Stimulated activated CD8-positive, alpha-beta memory T cell treated with anti-CD3 and anti-CD28 coated beads, Interleukin-4, amount 100 ng/mL, for 4 hours (primary cell): Measurements from ENCODE around the gene GPR89A.
"Not testable (repeated sequence)": the region's sequence is repeated elsewhere in the genome, so short reads cannot be mapped to it uniquely, and the experiment has no call there.

Experiments
- DNase-seq, 2 donors: peaks; one replicate each; pipeline ENCODE4 v3.0.0-alpha.2; 2020; ENCODE audit warnings: low read depth in 2 of 2, low spot score in 1 of 2

Gene GPR89A

DNA sequence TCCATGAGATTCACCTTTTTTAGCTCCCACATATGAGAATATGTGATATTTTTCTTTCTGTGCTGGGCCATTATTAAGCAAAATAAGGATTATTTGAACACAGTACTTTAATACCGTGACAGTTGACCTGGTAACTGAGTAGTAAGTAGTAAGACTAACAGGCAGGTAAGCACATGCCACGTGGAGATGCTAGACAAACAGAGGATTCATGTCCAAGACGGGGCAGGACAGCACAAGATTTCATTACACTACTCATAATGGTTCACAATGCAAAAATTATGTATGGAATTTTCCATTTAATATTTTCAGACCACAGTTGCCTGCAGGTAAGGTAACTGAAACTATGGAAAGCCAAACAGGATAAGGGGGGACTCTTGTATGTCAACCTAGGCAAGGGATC, 77.1 kb downstream of the GPR89A start:
- not testable (repeated sequence) for DNase-seq

DNA sequence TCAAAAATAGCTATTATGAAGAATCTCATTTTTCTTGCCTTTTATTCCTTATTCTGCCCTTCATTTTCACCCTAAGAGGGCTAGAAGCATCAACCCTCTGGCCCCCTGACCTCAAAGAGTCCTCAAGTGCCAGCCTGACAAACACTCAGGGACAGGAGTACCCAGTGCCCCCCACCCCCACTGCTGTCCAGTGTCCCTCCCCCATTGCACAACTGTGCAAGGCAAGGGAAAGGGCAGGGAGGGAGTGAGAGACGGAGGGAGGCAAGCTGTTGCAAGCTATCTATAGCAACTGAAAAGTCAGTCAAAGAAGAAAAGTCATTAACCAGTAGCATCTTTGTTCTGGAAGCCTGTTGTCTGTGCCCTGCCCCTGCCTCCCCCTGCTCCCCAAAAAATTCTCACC, 78.3 kb downstream of the GPR89A start:
- DNase-seq: not testable (repeated sequence)

DNA sequence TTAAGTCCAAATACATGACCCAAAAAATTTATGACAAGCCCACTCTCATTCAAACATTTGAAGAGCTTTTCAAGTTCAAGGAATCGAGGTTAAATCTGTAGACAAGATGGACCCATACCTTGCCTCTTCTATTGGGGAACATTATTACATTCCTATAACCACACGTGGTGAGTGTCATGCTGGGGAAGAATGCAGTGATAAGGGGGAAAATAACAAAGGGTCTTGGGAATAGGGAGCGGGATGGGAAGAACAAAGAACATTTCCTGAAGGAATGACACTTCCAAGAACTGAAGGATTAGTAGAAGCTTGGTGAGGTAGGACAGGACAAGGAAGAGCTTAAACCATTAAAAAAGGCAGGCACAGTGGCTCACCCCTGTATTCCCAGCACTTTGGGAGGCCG, 80.5 kb downstream of the GPR89A start:
- DNase-seq: no peak

DNA sequence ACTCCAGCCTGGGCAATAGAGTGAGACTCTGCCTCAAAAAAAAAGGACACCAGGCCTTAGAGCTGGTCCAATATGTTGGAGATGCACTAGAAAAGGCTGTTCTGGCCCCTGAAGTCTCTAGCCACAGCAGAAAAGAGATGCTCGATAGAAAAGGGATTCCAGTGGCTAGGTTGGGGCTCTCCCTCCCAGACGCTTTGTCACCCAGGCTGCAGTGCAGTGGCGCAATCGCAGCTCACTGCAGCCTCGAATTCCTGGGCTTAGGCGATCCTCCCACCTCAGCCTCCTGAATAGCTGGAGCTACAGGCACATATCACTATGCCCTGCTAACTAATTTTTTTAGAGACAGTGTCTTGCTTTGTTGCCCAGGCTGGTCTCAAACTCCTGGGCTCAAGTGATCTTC, 81.1 kb downstream of the GPR89A start:
- DNase-seq: no peak

DNA sequence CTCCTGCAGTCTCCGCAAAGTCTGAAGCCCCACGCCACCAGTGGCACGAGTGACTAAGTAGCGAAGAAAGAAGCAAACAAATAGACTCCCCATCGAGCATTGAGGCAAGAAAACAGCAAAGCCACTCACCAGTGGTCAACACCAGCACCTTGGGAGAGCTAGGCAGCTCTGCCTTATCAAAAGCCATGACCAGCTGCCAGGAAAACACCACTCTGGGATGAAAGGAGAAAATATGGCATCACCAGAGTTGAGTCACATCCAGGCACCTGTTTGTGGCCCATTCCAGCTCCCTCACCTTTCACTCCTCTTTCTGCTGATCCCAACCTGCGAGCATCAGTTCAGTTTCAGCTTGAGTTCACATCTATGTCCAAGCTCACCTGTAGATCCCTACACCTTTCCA, 82.1 kb downstream of the GPR89A start:
- no peak for DNase-seq

DNA sequence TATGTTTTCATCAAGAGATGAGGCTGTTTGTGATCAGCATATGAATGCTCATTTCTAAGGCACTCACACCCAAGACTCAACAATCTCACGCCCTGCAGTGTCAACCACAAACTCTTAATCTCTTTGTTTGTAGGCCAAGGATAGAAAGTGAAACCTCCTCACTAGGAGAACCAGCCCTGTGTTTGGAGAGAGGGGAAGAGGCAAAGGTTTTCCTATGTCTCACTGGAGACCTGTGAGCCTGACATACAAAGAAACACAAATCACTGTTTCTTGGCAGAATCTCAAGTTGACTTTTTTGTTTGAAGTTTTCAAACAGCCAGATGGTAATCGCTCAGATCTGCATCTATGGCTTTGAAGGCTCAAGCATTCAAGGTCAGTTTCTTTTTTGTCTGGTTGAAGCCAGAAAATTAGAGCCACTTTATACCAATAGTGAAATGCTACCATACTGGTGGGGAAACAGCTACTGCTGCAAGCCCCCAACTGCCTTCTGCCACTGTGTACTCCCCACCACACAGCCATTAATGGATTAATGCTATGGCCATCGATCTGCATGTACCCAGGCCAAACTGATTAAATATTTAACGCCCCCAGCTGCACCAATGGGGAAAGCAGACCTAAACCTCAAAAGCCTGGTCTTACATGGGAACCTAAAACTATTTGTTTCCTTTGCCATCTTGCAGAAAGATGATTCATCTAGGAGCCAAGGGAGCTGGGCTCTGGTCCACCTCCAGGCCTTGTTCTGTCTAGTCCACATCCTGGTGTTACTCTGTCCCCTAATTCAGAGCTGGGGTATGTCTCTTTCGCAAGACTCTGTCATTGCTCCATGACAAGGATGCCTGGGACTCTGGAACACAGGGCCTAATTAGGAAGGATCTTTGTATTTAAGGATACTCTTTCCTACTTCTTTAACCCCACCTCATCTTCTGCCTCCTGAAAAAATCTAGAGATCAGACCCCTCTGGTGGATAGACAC, 83.1 kb downstream of the GPR89A start:
- DNase-seq: peak; percentile 9 to 12

DNA sequence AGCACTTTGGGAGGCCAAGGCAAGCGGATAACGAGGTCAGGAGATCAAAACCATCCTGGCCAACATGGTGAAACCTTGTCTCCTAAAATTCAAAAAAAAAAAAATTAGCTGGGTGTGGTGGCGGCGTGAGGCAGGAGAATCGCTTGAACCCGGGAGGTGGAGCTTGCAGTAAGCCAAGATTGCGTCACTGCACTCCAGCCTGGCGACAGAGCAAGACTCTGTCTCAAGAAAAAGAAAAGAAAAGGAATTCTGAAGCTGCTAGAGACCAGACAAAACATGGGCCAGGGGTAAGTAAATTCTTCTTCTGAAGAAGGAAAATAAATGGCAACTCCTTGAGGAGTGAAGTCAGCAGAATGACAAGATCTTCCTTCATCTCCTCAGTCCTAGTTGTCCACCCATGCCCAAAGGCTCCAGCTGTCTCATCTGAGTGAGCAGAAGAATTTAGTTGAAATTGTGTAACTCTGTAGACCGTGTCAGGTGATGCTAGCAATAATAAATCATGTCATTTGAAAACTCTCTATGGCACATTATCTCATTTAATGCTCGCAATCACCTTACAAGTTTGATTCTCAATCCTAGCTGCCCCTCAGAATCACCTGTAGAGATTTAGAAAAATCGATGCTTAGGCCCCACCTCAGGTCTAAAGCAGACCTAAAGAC, 85.1 kb downstream of the GPR89A start:
- no peak for DNase-seq

DNA sequence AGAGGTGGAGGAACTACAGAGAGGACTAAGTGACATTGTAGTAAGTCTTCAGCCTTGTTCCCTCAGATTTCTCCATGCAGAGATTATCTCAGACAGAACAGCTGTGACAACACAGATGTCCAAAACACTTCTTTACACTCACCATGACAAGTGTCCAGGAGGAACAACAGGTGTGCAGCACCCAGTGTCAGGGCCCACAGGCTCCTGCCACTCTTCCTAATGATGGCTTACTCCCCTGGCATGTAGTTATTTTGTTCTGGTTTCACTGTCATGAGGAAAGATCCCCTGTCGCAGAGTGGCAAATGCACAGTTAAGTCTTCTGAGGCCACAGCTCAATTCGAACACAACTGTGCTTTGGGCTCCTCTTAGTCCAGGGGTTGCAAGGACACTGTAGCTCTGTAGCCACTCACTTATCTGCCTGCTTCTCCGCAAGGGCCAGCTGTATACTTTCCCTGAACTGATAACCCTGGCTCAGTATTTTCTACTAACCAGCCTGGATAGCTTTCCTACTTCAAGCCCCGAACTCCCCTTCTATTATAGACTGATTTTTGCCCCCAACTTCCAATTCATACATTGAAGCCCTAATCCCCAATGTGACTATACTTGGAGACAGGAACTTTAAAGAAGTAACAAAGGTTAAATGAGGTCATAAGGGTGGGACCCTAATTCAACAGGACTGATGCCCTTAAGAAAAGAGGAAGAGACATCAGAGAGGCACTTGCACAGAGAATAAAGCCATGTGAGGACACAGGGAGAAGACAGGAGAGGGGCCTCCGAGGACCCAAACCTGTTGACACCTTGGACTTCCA, 88.2 kb downstream of the GPR89A start:
- no peak for DNase-seq

DNA sequence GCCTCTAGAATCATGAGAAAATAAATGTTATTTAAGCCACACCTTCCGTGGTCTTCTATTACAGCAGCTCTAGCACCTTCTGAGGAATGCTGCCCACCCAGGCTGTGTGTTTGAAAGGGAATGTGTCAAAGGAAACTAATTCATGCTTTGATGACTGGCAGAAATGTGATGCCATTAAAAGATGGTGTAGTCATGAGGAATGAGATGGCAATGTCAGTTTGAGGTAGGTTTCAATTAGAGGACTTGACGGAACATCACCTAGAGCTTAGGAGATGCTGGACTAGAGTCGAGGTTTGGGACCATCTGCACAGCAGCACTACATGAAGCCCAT, 88.8 kb downstream of the GPR89A start:
- DNase-seq: no peak

DNA sequence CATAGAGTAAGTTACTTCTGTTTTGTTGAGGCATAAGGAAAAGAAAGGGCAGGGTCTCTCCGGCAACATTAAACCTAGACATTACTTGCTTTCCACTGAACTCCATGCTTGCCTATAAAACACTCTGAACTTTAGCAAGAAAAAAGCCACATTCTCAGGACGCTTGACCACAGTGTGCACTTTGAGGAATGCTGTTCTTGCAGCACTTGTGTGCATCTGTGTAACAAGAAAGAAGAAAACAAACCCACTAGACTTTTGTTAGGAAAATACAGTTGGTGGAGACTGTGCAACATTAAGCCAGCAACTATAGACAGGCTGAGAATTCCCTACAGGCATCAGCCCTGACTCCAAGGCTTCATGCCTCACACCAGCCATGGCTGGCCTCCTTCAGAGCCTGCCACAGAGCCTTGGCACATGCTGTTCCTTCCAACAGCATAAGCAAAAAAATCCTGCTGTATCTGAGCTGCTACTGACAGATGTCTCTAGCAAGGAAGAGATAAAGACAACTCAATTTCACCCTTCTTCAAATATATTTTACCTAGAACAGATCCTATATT, 93.6 kb downstream of the GPR89A start:
- no peak for DNase-seq

DNA sequence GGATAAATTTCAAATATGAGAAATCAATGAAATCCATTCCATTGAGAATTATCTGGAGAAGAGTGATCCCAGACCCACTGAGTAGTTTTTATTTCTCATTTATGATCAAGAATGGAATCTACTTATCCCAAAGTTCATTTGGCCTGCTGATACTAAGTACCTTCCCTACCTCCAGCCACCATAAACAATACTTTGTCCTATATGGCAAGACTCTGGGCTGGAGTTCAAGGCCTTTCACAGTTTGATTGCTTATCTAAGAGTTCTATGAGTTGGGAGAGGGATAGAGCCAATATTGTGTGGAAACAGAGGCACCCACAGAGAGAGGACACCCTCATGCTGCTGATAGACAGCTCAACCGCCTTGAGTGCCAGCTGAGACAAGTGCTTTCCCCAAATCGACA, 94.3 kb downstream of the GPR89A start:
- DNase-seq: no peak

DNA sequence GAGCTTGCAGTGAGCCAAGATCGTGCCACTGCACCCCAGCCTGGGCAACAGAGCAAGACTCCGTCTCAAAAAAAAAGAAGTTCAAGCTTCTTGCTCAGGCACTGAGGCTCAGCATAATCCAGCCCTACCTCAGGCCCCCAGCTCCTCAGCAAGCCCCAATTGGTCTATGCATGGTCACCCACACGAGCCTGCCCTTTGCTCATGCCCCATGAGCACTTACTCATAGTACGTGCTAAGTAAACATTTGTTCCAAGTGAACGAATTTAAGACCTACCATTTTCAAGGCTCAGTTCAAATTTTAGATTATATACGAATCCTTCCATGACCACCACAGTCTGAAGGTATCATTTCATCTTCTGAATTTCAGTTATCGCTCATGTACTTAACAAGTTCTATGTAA, 95.0 kb downstream of the GPR89A start:
- no peak for DNase-seq

DNA sequence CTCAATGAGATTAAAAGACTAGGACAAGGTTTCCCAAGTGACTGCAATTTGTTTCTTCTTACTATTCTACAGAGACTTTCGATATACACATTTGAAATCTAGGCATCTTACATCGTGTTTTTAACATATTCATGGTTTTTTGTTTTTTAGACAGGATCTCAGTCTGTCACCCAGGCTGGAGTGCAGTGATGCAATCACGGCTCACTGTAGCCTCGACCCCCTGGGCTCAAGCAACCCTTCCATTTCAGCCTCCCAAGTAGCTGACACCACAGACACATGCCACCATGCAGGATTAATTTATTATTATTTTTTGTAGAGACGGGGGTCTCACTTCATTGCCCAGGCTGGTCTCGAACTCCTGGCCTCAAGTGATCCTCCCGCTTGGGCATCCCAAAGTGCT, 97.8 kb downstream of the GPR89A start:
- DNase-seq: no peak

DNA sequence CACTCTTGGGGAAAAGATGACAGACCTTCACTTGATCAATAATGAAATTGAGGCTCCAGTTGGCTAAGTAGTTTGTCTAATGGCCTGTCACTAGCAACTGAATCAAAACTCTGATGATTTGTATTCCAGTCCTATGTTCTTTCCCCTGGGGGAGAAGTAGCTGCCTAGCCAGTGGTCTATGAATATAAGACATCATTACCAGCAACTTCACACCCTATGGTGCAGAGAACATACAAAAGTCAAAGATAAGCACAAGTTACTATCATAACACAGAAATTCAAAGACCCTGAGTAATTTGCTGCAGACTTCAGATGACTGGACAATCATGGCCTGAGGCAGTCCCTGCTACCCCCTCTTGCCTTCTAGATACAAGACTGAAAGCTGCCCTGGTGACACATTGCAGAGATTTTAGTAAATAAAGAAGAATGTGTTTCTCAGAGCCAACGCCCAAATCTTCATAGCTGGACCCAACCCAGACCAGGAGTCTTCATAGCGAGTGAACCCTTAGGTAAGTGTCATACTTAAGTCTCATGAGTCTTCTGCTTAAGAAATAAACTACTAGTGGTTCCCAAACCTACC, 98.4 kb downstream of the GPR89A start:
- no peak for DNase-seq

DNA sequence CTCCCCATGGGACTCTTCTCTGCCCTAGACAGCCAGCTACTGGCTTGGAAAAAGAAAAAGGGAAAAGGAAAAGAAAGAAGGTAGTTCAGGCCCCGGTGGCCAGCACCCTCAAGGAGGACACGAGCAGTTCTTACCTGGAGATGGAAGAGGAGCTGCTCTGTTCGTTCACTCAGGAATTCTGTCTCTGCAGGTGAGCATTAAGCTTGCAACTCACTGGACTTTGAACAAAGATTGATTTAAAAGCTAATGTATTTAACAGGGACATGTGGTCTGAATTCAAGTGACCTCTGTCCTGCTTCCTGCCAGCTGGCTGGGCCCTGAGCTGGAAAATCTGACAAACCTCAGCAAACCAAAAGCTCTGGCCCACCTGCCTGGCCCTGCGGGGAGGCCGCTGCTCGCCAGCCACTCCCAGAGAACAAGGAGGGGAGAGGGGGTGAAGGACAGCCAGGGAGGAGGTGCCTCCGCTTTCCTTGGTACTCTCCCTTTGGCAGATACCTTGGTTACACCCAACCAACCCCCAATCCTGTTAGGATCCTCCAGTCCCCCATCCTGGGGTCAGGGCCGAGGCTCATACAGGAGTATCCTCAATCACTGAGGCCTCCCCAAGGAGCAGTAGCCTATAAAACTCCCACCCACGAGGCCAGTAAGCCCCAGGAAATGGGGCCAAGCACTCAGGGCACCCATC, 99.5 kb downstream of the GPR89A start, which contains the start of gene PDZK1:
Gene PDZK1 (minus strand): TSS at position 186 of the 685 bp plus-strand sequence. CDS start 19,347 bp downstream, outside the sequence.
- no peak for DNase-seq

DNA sequence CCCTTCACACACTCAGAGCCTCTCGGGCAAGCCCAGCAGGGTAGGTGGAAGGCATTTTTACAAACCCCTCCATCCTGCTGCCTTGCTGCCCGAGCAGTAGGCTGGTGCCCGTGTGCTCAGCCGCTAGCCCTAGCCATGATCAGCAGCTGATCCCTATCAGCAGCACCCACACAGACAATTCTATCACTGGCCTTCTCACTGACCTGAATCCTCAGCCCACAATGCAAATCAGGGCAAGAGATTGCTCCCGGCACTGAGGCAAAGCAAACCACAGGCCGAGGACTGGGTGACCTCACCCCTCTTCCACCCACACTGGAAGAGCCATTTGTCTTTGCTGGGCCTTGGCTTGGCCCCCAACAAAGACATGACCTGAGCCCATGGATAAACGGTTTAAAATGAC, 100.3 kb downstream of the GPR89A start:
- DNase-seq: no peak

DNA sequence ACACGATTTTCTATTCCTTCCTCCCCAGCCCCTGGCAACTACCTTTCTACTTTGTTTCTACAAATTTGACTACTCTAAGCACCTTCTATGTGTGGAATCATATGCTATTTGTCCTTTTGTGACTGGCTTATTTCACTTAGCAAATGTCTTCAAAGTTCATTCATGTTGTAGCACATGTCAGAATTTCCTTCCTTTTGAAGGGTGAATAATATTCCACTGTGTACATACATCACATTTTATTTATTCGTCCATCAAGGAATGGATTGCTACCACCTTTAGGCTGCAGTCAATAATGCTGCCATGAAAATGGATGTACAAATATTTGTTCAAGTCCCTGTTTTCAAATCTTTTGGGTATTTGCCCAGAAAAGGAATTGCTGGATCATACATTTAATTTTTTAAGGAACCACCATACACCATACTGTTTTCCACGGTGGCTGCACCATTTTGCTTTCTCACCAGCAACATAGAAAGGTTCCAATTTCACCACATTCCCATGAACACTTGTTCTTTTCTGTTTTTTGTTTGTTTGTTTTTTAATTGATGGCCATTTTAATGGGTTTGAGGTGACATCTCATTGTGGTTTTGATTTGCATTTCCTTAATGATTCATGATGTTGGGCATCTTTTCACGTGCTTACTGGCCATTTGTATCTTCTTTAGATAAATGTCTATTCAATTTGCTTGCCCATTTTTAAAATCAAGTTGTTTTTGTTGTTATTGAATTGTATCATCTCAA, 102.7 kb downstream of the GPR89A start:
- no peak for DNase-seq

DNA sequence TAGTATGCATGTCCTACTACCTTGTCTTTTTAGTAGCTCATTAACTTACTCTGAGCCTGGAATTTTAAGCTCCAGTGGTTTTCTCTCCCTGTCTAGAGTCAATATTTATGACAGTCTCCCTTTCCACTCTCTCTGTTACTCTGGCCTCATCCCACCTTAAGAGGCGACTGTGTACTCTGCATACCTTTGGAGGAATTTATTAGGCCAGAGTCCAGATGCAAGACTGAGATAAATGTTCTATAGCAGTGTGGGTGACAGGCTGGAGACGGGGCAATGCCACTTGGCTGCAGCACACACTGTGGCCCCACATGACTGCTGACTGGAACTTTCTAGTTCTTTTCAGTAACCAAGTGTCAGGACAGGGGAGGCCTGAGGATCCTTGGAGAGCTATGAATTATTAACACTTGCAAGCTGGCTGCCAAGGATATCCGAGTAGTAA, 103.4 kb downstream of the GPR89A start:
- DNase-seq: no peak

DNA sequence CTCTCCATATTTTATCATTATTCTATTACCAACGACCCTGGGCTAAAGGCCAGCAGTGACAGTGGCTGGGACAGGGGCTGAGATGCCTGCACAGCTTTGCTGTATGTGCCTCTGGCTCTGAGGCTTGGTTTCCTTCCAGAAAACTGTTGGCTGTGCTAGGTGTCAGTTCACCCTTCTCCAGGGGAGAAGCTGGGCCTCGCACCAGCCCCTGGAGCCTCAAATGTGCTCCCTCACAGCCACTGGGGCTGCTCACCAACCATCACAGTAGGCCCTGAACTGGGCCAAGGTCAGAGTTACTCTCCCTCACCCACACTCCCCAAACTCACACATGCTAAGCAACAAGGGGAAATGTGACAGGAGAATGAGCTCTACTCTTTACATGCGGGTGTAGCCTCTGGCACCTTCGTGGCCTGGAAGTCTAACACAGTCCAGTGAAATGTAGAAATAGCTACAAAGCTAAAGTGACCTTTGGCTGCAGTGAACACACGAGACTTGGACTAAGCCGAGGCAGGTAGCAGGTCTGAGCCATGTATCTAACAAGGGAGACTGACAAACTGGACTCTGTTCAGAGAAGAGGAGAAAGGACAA, 106.8 kb downstream of the GPR89A start:
- no peak for DNase-seq
